VCaP (cell line): Measurements from ENCODE around the gene VAT1L.

Experiments used
- H3K27ac ChIP-seq: fragments of 450-650 bp; 2 replicates; pipeline ENCODE4 v1.5.1; 2017
- TF ChIP-seq, protein P1 (sequence below): fragments of 450-650 bp; conservative IDR thresholded peaks from 2 replicates; pipeline ENCODE4 v1.5.1; 2017; ENCODE audit warnings: mild to moderate bottlenecking, moderate library complexity

VAT1L gene

DNA sequence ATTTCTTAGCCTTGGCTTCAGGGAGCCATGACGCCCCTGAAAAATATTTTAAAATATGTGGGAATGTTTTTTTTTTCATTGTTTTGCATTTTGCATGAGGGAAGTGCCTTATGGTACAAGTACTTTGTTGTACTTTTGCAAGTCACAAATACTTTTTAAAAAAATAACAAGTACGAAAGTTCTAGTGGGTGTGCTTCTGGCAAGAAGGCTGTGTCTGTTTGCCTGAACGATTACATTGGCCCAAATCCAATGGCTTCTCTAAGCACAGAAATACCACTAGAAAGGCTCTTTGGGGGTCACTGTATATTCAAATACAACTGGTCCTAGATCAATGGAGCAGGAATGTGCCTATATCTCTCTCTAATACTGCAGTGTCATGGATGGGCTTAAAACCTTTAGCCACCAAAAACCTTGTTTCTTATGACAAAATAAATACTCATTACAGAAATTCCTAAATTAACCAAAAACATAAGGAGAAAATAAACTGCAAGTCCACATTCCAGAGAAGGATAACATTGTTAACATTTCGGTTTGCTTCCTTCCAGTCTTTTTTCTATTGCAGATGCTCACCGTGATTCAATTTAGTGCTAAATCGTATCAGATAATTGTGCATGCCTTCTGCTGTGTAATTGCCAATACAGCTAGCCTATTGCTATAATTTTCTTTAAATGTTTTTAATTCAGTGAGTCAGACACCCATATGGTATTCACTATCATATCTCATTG is 97.4 kb downstream of the VAT1L start:
- no peak overlapping the region for H3K27ac ChIP-seq
- TF ChIP-seq, protein P1, sequence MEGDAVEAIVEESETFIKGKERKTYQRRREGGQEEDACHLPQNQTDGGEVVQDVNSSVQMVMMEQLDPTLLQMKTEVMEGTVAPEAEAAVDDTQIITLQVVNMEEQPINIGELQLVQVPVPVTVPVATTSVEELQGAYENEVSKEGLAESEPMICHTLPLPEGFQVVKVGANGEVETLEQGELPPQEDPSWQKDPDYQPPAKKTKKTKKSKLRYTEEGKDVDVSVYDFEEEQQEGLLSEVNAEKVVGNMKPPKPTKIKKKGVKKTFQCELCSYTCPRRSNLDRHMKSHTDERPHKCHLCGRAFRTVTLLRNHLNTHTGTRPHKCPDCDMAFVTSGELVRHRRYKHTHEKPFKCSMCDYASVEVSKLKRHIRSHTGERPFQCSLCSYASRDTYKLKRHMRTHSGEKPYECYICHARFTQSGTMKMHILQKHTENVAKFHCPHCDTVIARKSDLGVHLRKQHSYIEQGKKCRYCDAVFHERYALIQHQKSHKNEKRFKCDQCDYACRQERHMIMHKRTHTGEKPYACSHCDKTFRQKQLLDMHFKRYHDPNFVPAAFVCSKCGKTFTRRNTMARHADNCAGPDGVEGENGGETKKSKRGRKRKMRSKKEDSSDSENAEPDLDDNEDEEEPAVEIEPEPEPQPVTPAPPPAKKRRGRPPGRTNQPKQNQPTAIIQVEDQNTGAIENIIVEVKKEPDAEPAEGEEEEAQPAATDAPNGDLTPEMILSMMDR: no peak

DNA sequence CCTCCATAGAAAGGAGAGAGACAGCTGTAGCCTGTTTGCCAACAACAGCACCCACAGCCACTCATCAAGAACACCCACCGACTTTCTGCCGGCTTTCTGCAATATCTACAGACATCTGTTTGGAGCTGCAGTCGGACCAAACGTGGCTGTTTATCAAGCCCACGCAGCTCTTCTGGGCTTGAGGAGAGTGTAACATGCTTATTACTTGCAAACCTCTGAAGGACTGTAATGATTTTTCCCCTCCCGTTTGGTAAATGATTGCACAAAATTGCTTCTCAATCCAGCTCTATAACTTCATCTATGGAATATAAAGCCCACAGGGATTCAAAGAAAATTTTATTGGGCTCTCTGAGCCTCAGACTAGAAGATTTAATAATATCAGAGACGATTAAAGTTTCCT is 100.5 kb downstream of the VAT1L start:
- no peak overlapping the region for H3K27ac ChIP-seq
- TF ChIP-seq, protein P1: no peak

DNA sequence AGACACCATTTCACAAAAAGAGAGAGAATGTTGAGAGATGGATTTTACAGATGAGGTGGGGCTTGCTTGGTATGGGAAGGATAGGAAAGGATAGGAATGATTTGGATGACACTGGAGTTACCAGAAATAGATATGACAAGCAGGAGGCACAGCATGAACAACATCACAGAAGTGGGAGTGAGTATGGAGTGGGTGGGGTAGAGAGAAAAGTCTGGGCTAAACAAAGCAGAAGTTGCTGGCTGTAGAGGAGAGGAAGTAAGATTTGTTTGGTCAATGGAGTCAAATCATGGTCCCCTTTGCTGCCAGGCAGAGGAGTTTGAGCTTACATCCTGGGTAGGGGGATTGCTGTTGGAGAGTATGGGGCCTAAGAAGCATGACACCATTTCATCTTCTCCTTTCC is 101.7 kb downstream of the VAT1L start:
- no peak overlapping the region for H3K27ac ChIP-seq
- TF ChIP-seq, protein P1: no peak

DNA sequence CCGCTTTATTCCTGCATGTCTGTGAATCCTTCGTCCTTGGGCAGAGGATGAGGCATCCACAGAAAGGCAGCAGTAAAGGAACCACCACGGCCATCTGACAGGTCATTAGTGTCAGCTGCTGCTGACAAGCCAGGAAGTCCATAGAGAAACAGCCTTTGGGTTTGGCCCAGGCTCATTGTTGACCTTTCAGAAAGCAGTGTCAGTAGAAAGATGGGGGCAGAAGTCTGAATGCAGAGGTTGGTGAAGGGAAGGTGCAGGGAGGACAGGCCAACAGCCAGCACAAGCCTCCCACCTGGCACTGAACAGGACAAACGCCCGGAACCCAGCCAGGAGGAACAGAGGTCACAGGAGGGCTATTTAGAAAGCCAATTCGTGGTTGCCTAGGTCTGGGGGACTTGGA is 105.8 kb downstream of the VAT1L start:
- TF ChIP-seq, protein P1: no peak
- no peak overlapping the region for H3K27ac ChIP-seq

DNA sequence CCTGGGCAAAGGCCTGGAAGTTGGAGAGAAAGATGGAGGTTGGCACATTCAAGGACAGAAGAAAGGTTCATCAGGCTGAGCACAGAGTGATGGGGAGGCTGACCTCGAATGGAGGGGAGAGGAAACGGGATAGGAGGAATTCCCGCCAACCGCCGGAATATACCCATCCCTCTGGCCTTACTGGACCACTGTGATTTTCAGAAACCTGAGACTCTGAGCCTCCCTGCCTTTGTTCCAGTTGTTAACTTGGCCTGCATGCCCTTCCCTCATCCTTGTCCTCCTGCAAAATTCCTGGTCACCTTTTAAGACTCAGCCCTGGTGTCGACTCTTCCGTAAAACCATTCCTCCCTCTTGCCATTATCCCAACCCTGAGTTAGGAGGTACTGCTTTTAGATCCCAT is 107.6 kb downstream of the VAT1L start:
- peak overlapping the region; percentile 46; the same call in 1 of the 2 replicates for H3K27ac ChIP-seq
- TF ChIP-seq, protein P1: no peak

DNA sequence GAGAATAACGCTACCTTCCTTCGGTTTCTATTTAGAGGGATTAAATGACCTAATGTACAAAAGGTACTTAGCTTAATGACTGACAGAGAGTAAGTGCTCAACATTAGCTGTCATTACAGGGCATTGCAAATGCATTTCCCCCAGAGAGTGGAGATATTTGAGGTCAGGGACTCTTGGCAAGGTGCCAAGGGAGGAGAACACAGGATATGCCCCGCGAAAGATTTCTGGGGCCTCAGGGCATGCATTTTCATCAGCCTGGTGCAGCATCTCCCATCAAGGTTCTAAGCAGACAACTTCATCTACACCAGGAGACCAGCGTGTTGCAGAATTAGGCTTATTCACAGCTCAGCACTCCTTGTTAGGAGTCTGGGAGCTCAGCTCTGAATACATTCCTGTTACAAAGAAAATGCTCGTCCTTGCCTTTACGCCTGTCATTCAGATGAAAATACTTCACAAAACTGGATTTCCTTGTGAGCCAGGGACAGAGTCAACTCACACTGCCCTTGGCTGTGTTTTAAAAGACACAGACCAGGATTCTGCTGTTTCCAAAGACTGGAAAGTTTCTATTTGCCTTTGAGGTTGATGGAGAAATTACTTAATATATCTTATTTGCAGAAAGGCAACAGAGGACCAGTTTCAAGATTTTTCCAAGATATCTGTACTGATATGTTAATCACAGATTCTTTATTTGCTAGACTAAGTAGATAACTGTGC is 108.2 kb downstream of the VAT1L start:
- peak overlapping the region; percentile 46; the same call in 1 of the 2 replicates for H3K27ac ChIP-seq
- TF ChIP-seq, protein P1: no peak

DNA sequence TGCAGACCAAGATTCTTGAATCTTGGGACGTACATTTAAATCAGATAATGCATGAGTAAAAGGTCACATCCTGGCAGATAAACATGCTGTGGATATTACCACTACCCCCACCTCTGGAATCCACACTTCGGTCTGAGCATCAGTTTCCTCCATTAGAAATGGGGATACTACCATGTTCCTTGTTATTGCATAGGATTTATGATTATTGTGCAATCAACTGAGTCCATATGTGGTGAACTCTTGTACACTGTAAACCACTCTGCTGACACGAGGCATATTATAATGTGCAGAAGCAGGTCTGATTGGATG is 108.7 kb downstream of the VAT1L start:
- H3K27ac ChIP-seq: no peak overlapping the region
- TF ChIP-seq, protein P1: no peak
